Retinal pigment epithelial cell (primary cell): Measurements from ENCODE around the gene EXOC5.

Experiments used
- DNase-seq: peaks from one replicate; pipeline ENCODE4 v3.0.0-alpha.2; 2010; ENCODE audit warnings: low read depth
- H3K4me3 ChIP-seq: 2 replicates; pipeline ENCODE4 v1.5.1; 2011; ENCODE audit warnings: mild to moderate bottlenecking, low read length, control low read depth, moderate library complexity
- CTCF ChIP-seq: conservative IDR thresholded peaks from 2 replicates; pipeline ENCODE4 v1.5.1; 2011; ENCODE audit warnings: low read depth, low read length, control low read depth, inconsistent platforms

The EXOC5 gene

GRCh38 chr14:57161583-57162234, 107.0 kb downstream of the EXOC5 start:
- DNase-seq = no peak
- no peak overlapping the region for H3K4me3 ChIP-seq
- TF ChIP-seq CTCF = no peak

GRCh38 chr14:57160333-57160732, 108.4 kb downstream of the EXOC5 start:
- H3K4me3 ChIP-seq = no peak overlapping the region
- DNase-seq = no peak
- TF ChIP-seq CTCF = no peak

GRCh38 chr14:57153286-57153685, 115.4 kb downstream of the EXOC5 start:
- no peak for TF ChIP-seq CTCF
- DNase-seq = no peak
- no peak overlapping the region for H3K4me3 ChIP-seq
